COR-L47 (cell line): Measurements from ENCODE around the gene PRPF38B.
"Not testable (repeated sequence)": the region's sequence is repeated elsewhere in the genome, so short reads cannot be mapped to it uniquely, and the experiment has no call there.

Source experiments
- DNase-seq: peaks from one replicate; lab custom pipeline; 2025; lab: John Stamatoyannopoulos, UW

The PRPF38B gene, protein sequence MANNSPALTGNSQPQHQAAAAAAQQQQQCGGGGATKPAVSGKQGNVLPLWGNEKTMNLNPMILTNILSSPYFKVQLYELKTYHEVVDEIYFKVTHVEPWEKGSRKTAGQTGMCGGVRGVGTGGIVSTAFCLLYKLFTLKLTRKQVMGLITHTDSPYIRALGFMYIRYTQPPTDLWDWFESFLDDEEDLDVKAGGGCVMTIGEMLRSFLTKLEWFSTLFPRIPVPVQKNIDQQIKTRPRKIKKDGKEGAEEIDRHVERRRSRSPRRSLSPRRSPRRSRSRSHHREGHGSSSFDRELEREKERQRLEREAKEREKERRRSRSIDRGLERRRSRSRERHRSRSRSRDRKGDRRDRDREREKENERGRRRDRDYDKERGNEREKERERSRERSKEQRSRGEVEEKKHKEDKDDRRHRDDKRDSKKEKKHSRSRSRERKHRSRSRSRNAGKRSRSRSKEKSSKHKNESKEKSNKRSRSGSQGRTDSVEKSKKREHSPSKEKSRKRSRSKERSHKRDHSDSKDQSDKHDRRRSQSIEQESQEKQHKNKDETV

DNA sequence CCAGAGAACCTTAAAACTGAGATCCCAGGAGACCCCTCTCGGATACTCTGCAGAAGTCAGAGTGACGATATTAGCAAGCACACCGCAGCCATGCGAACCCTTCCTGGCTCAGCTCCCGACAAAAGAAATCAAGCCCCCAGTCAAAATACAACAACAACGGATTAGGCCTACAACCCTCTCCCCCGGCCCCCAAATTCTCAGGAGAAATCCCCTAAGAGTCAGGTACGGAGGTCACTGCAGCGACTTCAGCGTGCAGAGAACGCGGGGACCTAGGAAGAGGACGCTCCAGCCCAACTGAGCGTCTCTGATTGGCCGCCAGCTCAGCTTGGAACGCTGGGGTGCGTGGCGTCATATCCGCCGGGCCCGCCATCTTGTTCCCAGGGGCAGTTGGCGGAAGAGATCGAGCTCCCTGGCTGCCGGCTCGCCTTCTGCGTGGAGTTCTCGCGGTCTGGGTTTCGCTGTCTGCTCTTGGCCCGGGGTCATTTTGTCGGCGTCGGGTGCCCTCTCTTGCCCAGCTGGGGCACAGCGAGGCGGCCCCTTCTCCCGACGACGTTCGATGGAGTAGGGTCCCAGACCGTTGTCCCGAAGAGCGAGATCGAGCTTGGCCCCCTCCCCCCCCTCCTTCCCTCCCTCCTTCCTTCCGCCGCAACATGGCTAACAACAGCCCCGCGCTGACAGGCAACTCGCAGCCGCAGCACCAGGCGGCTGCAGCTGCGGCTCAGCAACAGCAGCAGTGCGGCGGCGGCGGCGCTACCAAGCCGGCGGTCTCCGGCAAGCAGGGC is at the start of gene PRPF38B:
Gene PRPF38B (plus strand): TSS at position 369 of the 782 bp plus-strand sequence. CDS start 282 bp downstream, at position 651.
- peak; percentile 89 for DNase-seq

DNA sequence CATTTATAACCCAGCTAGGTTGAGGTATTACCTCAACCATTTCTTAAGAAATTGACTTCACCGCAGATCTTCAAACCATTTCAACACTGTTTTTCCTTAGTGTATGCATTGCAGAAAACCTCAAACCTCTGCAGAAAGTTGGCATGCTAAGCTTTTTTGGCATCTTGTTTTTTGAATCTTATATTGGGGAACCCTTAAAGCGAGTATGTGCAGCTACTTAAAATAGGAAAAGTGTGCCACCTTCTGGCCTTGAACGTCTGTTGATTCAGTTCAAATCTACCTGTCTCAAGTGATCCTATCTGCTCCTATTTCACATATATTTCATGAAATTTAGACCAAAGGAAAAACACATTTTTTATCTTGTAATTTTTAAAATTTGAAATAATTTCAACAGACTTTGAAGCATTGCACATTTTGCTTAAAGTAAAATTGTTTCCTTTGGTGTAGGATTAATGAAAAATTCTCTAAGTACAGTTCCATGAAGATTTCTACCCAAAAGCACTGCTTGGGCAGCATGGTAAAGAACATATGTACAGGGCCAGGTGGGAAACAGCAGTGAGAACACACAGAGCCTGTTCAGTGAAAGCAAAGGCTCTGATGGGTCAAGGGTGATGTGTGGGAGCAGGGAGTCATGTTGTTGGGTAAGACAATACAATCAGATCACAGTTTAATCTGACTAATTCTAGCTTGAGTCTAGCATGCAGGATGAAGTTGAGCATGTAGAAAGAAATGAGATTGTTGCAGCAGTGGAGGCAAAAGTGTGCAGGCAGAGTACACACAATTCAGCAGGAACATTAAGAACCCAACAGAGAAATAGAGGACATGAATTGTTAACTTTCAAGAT is 48.4 kb upstream of the PRPF38B start:
- DNase-seq, result peak; percentile 38

DNA sequence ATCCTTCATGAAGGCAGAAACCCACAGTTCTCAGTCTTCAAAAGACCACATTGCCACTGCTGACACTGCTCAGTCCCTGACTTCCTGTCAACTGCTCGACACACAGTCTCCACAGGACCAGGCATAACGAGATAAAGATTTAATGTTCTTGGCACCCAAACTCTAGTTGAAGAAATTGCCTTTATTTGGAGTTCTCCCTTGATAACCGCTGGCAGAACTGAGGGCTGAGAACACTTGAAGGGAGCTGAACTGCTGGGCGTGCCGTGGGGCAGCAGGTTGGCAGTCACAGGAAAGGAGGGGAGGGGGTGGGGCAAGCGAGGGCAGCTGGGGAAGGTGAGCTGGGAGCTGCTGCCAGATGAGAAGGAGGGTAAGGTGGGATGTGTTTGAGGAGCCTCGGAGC is 47.1 kb upstream of the PRPF38B start:
- DNase-seq, result no peak

DNA sequence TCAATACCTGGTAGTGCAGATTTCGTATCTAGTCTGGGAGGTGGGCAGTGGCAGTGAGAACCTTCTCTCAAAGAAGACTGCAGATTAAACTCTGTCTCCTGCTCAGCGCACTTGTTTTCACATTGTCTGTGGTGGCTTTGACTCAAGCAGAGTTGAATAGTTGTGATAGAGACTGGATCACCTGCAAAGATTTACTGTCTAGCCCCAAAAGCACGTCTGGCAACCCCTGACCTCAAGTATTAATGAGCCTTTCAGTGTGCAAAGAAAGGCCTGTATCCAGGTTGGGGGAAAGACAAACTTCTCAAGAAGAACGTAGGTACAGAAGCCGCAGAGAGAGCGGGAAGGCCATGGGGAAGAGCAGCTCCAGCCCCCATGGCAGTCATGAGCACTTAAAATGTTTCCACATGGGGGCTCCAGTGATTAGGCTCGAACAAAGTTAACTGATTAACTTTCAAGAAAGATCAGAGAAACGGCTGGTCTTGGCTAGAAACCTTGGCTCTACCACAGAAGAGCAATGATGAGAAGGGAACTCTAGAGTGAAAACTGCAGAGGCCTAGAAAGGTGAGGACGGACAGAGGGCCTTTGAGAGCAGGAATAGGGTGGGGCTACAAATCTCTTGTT is 46.4 kb upstream of the PRPF38B start:
- no peak for DNase-seq

DNA sequence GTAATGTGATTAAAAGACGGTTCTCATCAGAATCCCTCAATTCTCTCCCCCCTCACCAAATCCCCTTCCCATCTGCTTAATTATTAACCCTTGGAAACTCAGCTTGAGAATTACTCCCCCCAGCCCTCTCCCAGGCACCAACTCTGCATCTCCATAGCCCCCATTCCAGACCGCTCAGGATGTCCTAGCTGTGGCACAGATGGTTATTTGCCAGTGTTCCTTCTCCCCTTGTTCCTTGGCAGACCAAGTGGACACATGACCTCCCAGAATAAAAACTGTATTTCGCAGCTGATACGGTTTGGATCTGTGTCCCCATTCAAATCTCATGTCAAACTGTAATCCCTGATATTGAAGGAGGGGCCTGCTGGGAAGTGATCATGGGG is 45.9 kb upstream of the PRPF38B start:
- no peak for DNase-seq

DNA sequence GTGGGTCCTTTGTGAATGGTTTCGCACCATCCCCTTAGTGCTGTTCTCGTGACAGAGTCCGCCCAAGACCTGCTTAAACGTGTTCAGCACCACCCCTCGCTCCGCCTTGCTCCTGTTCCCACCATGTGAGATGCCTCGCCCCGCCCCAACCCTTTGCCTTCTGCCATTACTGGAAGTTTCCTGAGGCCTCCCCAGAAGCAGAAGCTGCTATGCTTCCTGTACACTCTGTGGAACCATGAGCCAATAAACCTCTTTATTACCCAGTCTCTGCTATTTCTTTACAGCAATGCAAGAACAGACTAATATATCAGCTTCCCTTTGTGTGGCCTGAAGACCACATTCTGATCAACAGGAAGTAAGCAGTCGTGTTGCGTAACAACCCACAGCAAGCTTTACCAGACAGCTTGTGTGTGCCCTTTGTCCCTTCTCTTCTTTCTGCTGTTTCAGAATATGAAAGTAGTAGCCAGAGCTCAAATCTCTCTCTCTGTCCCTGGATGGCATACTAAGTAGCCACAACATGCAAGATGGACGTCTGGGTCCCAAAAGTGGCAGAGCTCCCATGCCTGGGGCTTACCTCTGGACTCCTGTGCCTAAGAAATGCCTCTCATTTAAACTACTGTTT is 45.4 kb upstream of the PRPF38B start:
- no peak for DNase-seq

DNA sequence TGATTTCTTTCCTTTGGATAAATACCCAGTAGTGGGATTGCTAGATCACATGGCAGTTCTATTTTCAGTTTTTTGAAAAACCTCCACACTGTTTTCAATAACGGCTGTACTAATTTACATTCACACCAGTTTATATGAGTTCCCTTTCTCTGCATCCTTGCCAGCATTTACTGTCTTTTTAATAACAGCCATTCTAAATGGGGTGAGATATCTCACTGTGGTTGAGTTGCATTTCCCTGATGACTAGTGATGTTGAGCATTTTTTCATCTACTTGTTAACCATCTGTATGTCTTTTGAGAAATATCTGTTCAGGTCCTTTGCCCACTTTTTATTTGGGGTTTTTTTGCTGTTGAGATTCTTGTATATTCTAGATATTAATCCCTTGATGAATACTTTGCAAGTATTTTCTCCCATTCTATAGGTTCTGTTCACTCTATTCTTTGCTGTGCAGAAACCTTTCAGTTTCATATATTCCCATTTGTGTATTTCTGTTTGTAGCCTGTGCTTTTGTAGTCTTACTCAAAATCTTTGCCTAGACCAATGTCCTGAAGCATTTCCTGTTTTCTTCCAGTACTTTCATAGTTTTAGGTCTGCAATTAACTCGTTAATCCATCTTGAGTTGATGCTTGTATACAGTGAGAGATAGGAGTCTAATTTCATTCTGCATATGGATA is 38.5 kb upstream of the PRPF38B start:
- DNase-seq, result no peak

DNA sequence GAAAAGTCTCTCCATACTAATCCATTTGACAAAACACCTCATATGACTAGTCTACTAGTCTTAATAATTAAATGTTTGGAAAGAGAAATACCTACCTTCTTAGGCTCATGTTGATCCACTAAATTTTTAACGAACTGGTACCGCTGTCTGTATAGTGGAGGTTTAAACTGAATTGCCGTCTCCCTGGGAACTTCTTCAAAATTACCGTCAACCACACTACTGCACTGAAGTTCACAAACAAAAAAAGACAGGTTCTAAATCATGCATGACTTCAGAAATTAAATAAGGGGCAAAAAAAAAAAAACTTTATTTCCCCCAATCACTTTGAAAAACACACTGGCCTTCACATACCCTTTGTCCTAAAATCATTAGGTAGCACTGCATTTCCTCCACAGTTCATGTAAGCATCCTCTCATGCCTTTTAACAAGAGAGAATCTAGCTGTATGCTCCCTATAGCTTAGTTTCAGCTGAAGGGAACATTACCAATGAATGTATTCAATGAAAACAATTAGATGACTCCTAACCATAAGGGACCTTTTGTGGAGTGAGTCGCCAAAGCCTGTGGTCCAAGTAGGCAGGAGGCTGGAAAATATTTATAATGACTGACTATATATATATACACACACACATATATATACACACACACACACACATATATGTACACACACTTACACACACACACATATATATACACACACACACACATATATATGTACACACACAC is 34.6 kb upstream of the PRPF38B start:
- no peak for DNase-seq

DNA sequence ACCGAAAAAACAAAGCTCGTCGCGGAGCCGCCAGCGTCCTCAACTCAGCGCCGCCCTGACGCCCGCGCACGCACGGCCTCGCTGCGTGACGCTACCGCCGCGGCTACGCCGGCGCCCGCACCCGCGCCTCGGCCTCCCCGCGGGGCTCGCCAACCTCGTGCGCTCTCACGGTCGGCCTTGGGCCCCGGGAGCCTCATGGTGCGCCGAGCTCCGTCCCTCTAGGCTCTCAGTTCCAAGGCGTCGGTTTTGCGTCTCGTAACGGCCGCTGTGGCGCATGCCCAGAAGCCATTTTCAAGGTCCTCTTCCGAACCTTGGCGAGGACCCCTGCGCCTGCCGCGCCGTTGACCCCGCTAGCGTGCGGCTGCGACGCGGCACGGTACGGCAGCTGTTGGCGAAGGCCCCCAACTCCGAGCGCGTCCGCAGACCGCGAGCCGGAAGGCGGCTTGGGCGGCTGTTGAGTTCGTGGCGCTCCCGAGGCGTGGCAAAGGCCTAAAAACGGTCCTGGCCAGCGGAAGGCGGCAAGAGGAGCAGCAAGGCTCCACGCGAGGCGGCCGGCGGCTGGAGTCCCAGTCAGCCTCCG is 31.0 kb upstream of the PRPF38B start, which contains the start of gene HENMT1:
Gene HENMT1 (minus strand): TSS at position 64 of the 580 bp plus-strand sequence. CDS start 1,209 bp downstream, outside the sequence.
- no peak for DNase-seq

DNA sequence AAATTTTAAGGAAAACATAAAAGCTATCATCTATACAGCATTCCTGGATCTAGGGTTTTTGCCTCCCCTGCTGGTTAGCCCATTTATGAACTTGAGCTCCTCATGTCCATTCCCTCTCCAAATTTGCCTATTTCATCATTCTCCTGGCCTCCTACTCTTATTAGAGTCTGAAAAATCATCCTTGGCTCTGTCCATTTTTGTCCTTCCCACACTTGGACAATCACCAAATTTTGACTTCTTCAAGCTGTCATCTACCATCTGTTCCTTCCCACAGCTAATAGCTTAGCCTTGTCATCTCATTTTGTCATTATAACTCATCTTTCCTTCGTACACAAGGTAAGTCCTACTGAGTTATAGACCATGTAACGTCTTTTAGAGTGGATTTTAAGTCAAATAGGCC is 29.0 kb upstream of the PRPF38B start:
- DNase-seq, result no peak

DNA sequence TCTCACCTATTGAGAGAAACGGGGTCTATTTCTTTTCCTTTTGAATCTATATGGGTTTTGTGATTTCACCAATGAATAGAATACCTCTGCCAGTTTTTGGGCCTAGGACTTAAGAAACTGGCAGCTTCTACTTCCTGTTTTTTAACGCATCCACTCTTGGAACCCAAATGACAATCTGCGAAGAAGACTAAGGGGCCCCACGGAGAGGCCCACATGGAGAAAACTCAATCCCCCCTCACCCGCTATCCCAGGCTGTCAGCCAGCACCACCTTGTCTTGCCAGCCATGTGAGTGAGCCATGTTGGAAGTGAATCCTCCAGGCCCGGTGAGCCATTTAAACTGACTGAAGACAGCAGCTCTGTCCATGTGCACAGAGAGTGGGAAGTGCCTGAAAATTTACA is 27.6 kb upstream of the PRPF38B start:
- DNase-seq, result no peak

DNA sequence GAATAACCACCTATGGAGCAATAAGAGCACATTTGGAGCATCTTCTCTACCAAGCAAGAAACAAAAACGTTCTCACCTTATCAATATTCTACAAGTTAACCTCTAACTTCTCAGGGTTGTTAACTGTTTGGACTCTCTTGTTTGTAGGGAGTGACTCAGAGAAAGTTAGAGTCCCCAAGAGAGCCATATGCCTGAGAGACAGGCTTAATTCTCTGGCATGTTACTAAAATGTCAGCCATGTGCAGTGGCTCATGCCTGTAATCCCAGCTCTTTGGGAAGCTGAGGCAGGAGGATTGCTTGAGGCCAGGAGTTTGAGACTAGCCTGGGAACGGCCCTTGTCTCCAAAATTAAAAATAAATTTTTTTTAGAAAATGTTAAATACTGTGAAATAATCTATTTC is 27.0 kb upstream of the PRPF38B start:
- no peak for DNase-seq

DNA sequence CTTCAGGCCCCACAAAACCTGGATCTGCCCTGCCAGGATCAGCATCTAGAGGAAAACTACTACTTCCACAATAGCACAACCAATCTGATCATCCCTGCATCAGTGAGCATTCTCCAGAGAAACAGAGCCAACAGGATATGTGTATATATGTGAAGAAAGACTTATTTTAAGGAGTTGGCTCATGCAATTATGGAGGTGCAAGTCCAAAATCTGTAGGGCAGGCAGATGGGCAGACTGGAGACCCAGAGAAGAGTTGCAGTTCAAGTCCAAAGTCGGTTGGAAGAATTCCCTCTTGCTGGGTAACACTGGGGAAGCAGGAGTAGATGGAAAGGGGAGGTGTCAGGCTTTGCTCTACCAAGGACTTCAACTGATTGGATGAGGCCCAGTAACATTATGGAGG is 26.3 kb upstream of the PRPF38B start:
- DNase-seq, result no peak

DNA sequence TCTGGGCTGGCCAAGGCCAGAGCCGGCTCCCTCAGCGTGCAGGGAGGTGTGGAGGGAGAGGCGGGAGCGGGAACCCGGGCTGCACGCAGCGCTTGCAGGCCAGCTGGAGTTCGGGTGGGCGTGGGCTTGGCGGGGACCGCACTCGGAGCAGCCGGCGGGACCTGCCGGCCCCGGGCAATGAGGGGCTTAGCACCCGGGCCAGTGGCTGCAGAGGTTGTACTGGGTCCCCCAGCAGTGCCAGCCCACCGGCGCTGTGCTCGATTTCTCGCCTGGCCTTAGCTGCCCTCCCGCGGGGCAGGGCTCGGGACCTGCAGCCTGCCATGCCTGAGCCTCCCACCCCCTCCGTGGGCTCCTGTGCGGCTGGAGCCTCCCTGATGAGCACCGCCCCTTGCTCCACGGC is 24.7 kb upstream of the PRPF38B start:
- not testable (repeated sequence) for DNase-seq

DNA sequence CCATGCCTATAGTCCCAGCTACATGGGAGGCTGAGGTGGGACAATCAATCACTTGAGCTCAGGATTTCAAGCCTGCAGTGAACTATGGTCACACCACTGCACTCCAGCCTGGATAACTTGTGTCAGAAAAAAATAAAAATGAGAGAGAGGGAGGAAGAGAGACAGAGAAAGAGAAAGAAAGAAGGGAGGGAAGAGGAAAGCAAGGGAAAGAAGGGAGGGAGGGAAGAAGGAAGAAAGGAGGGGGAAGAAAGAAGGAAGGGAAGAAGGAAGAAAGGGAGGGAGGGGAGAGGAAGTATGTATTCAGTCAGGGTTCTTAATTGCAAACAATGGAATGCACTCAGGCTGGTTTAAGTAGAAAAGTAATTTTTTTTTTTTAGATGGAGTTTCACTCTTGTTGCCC is 23.3 kb upstream of the PRPF38B start:
- no peak for DNase-seq

DNA sequence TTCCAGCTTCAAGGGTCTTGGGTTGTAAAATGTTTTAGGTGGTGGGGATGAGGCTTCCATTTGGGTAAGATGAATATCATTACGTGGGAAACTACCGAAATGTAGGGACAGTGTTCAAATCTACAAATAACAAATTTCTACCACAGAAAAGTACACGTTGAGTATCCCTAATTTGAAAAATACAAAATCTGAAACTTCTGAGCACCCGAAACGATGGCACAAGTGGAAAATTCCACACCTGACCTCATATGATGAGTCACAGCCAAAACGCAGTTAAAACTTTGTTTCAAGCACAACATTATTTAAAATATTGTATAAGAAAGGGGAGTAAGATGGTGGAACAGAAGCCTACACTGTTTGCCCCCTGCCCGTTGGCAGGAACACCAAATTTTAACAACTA is 22.4 kb upstream of the PRPF38B start:
- no peak for DNase-seq

DNA sequence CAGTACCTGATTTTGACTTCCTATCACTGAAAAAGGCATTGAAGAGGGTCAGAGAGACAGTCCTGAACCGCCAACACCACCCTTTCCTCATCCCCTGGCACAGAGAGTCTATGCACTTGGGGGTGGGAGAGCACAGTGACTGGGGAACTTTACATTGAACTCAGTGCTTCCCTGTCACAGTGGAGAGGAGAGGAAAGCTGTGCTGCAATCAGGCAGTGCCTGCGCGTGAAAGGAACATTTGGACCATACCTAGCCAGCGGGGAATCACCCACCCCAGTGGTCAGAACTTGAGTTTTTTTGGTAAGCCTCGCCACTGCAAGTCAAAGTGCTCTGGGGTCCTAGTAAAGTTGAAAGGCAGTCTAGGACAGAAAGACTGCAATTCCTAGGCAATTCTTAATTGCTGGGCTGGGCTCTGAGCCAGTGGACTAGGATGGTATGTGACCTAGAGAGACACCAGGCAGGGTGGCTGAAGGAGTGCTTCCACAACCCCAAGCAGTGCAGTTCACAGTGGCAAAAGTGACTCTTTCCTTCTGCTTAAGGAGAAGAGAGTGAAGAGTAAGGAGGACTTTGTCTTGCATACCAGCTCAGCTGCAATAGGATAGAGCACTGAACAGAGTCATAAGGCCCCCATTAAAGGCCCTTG is 21.9 kb upstream of the PRPF38B start:
- DNase-seq, result no peak

DNA sequence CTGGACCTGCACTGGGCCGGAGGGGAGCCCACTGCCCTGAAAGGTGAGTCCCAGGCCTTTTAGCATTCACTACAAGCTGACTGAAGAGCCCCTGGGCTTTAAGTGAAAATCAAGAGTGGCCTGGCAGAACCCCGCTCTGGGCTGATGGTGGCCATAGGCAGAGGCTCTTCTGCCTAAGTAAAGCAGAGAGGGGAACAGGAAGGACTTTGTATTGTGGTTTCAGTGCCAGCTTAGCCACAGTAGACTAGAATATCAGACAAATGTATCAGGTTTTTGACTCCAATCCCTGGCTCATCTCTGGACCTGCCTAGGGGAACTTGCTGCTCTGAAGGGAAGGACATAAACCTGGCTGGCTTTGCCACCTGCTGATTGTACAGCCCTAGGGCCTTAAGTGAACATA is 21.0 kb upstream of the PRPF38B start:
- no peak for DNase-seq

DNA sequence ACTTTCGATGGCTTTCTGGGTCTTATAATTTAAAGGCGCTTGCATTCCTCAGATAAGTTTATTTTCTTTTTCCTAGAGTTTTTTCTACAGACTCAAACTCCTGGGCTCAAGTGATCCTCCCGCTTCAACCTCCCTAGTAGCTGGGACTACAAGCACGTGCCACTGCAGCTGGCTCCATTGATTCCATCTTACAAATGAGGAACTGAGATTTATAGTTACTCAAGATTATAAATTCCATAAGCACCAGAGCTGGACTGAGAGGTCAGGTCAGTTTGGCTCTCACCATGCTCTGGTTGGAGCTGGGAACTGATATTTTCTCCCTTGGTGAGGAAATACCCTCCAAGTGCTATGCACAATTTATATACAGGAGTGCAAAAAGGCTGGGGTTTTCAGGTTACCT is 13.4 kb upstream of the PRPF38B start:
- DNase-seq, result no peak
